H9 (cell line): ENCODE measurements around the gene HPCAL1. TPM values are rescaled to one million over a fixed set of nuclear protein-coding genes. Genes with fewer than 3 reads are reported as not detected.

Experiments
- DNase-seq: peaks from one replicate; pipeline ENCODE4 v3.0.0-alpha.2; 2017
- H2AFZ ChIP-seq: one replicate; pipeline ENCODE4 v1.6.1; 2013; ENCODE audit warnings: mild to moderate bottlenecking, low read length, control low read depth, moderate library complexity
- H2AK5ac ChIP-seq: 2 replicates; pipeline ENCODE4 v1.6.1; 2013; ENCODE audit warnings: low read length, control low read depth, mixed read lengths; ENCODE audit not compliant: insufficient read length
- H2BK120ac ChIP-seq: one replicate; pipeline ENCODE4 v1.6.1; 2013; ENCODE audit warnings: low read depth, mild to moderate bottlenecking, low read length, control low read depth, inconsistent platforms; ENCODE audit not compliant: poor library complexity, severe bottlenecking
- H2BK12ac ChIP-seq: 2 replicates; pipeline ENCODE4 v1.6.1; 2013; ENCODE audit warnings: low read length, control low read depth, mixed read lengths, low read depth; ENCODE audit not compliant: insufficient read length
- H2BK15ac ChIP-seq: 2 replicates; pipeline ENCODE4 v1.6.1; 2013; ENCODE audit warnings: low read depth, low read length, control low read depth
- H2BK20ac ChIP-seq: one replicate; pipeline ENCODE4 v1.6.1; 2013; ENCODE audit warnings: low read depth, mild to moderate bottlenecking, low read length, control low read depth, inconsistent platforms; ENCODE audit not compliant: poor library complexity, severe bottlenecking
- H2BK5ac ChIP-seq: 2 replicates; pipeline ENCODE4 v1.6.1; 2013; ENCODE audit warnings: low read length, control low read depth, mixed read lengths; ENCODE audit not compliant: insufficient read length
- H3K14ac ChIP-seq: 2 replicates; pipeline ENCODE4 v1.6.1; 2013; ENCODE audit warnings: low read length, control low read depth; ENCODE audit not compliant: insufficient read depth
- H3K18ac ChIP-seq: 2 replicates; pipeline ENCODE4 v1.6.1; 2013; ENCODE audit warnings: low read depth, mild to moderate bottlenecking, mixed read lengths, low read length, control low read depth; ENCODE audit not compliant: insufficient read length
- H3K23ac ChIP-seq: 2 replicates; pipeline ENCODE4 v1.6.1; 2013; ENCODE audit warnings: low read length, control low read depth, mixed read lengths, low read depth; ENCODE audit not compliant: insufficient read length
- H3K23me2 ChIP-seq: 2 replicates; pipeline ENCODE4 v1.6.1; 2013; ENCODE audit warnings: low read depth, mild to moderate bottlenecking, mixed read lengths, low read length, control low read depth; ENCODE audit not compliant: insufficient read length, poor library complexity, severe bottlenecking
- H3K27ac ChIP-seq: 2 replicates; pipeline ENCODE4 v1.5.1; 2013; ENCODE audit warnings: low read length, control low read depth, mixed read lengths, low read depth; ENCODE audit not compliant: insufficient read length
- H3K27me3 ChIP-seq: 2 replicates; pipeline ENCODE4 v1.6.1; 2013; ENCODE audit warnings: low read length, control low read depth, inconsistent platforms; ENCODE audit not compliant: insufficient read depth
- H3K4ac ChIP-seq: 2 replicates; pipeline ENCODE4 v1.6.1; 2013; ENCODE audit warnings: low read depth, mild to moderate bottlenecking, control low read depth, inconsistent platforms, low read length, moderate library complexity
- H3K4me1 ChIP-seq: 2 replicates; pipeline ENCODE4 v1.6.1; 2013; ENCODE audit warnings: low read length, control low read depth, inconsistent platforms; ENCODE audit not compliant: insufficient read depth
- H3K4me2 ChIP-seq: 2 replicates; pipeline ENCODE4 v1.6.1; 2013; ENCODE audit warnings: low read length, control low read depth, mixed read lengths; ENCODE audit not compliant: insufficient read length, insufficient read depth
- H3K56ac ChIP-seq: 2 replicates; pipeline ENCODE4 v1.6.1; 2013; ENCODE audit warnings: low read depth, mild to moderate bottlenecking, mixed read lengths, low read length, control low read depth; ENCODE audit not compliant: insufficient read length
- H3K79me1 ChIP-seq: 2 replicates; pipeline ENCODE4 v1.6.1; 2013; ENCODE audit warnings: low read depth, mild to moderate bottlenecking, moderate library complexity, low read length, control low read depth, inconsistent platforms; ENCODE audit not compliant: insufficient read depth, poor library complexity, severe bottlenecking
- H3K79me2 ChIP-seq: 2 replicates; pipeline ENCODE4 v1.6.1; 2013; ENCODE audit warnings: low read length, control low read depth, inconsistent platforms; ENCODE audit not compliant: insufficient read depth
- H3K9ac ChIP-seq: 2 replicates; pipeline ENCODE4 v1.6.1; 2013; ENCODE audit warnings: low read length, control low read depth, mixed read lengths; ENCODE audit not compliant: insufficient read length; ENCODE audit errors: extremely low read depth
- H3K9me3 ChIP-seq: one replicate; pipeline ENCODE4 v1.6.1; 2013; ENCODE audit warnings: low read depth, low read length, inconsistent platforms; ENCODE audit not compliant: control insufficient read depth
- H3T11ph ChIP-seq: one replicate; pipeline ENCODE4 v1.6.1; 2013; ENCODE audit warnings: mild to moderate bottlenecking, low read length, control low read depth, inconsistent platforms
- H4K20me1 ChIP-seq: one replicate; pipeline ENCODE4 v1.6.1; 2013; ENCODE audit not compliant: control insufficient read depth, insufficient read length, insufficient read depth
- H4K5ac ChIP-seq: 2 replicates; pipeline ENCODE4 v1.6.1; 2013; ENCODE audit warnings: low read depth, mild to moderate bottlenecking, mixed read lengths, low read length, control low read depth; ENCODE audit not compliant: insufficient read length
- H4K8ac ChIP-seq: replicated peaks from 2 replicates; pipeline ENCODE4 v1.6.1; 2013; ENCODE audit warnings: low read length, control low read depth, mixed read lengths, low read depth; ENCODE audit not compliant: insufficient read length
- H4K91ac ChIP-seq: 2 replicates; pipeline ENCODE4 v1.6.1; 2013; ENCODE audit warnings: low read depth, mild to moderate bottlenecking, moderate library complexity, mixed read lengths, low read length, control low read depth; ENCODE audit not compliant: insufficient read length
- H3K27ac Mint-ChIP-seq, 3 experiments: 2 replicates in 2 of 3; 3 replicates in 1 of 3; pipeline ENCODE4 v1.8.0; 2020 to 2021; ENCODE audit warnings: mixed read lengths in 3 of 3, mild to moderate bottlenecking in 1 of 3, moderate library complexity in 1 of 3
- H3K27me3 Mint-ChIP-seq: 2 replicates; pipeline ENCODE4 v1.8.0; 2021; ENCODE audit warnings: low read depth, mild to moderate bottlenecking, moderate library complexity, mixed read lengths
- H3K36me3 Mint-ChIP-seq, 3 experiments: 2 replicates in 2 of 3; 3 replicates in 1 of 3; pipeline ENCODE4 v1.8.0; 2020 to 2021; ENCODE audit warnings: low read depth in 3 of 3, mixed read lengths in 3 of 3; ENCODE audit not compliant: insufficient read depth in 1 of 3
- H3K4me1 Mint-ChIP-seq, 2 experiments: 2 replicates each; pipeline ENCODE4 v1.8.0; 2020; ENCODE audit warnings: mixed read lengths in 2 of 2
- H3K4me3 Mint-ChIP-seq, 2 experiments: 2 replicates in 1 of 2; 3 replicates in 1 of 2; pipeline ENCODE4 v1.8.0; 2020 to 2021; ENCODE audit warnings: mild to moderate bottlenecking in 2 of 2, mixed read lengths in 2 of 2, moderate library complexity in 1 of 2
- H3K9me3 Mint-ChIP-seq, 2 experiments: 2 replicates in 1 of 2; 3 replicates in 1 of 2; pipeline ENCODE4 v1.8.0; 2020; ENCODE audit warnings: mild to moderate bottlenecking in 2 of 2, mixed read lengths in 2 of 2, moderate library complexity in 1 of 2
- WGBS: extraction: QIAGEN DNeasy Blood & Tissue Kit; methylation state at CpG from one replicate; pipeline ENCODE4 v1.1.7; 2013; ENCODE audit warnings: missing lambda C conversion rate, low lambda C conversion rate, mixed read lengths; ENCODE audit not compliant: insufficient read length; ENCODE audit errors: extremely low coverage; 5-methylcytosine and 5-hydroxymethylcytosine counted together
- total RNA-seq: library from RNA; stranded (reverse); gene quantifications from 2 replicates; pipeline ENCODE4 v1.2.1, GENCODE V29; 2021
- TF ChIP-seq, protein P1 (sequence below): fragments of 200-600 bp; sonication (generic); conservative IDR thresholded peaks from 3 replicates; pipeline ENCODE4 v1.8.0; 2021; ENCODE audit warnings: antibody characterized with exemption, mild to moderate bottlenecking

HPCAL1 gene
- total RNA-seq, 1 experiment from 2014 or later = 4.7 TPM

DNA sequence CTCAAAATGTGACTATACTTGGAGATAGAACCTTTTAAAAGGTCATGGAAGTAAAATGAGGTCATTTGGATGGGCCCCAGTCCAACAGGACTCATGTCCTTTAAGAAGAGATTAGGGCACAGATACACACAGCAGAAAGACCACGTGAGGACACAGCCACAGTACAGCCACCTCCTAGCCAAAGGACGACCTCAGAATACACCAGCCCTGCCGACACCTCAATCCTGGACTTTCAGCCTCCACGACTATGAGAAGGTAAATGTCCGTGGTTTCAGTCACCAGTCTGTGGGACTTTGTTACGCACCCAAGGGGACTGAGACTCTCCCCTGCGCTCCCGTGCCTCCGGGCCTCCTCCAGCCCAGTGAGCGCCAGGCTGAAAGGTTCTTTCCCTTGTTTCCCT is 30.2 kb upstream of the HPCAL1 start:
- Histone ChIP-seq H3K18ac (no peak overlapping the region), H3K14ac (no peak overlapping the region; the same call in 1 of the 2 replicates), H2BK12ac (no peak overlapping the region), H3K79me2 (no peaks in the 10 kb centered on the region), H3K27ac (no peak overlapping the region), H2BK15ac (no peak overlapping the region), H3K27me3 (no peaks in the 10 kb centered on the region), H4K91ac (no peak overlapping the region), H4K8ac (no peak overlapping the region), H3K23ac (no peak overlapping the region), H3K79me1 (no peaks in the 10 kb centered on the region), H3K4me1 (no peaks in the 10 kb centered on the region), H3T11ph (no peak overlapping the region), H2AK5ac (no peak overlapping the region), H3K4me2 (no peak overlapping the region), H4K5ac (no peak overlapping the region), H3K4ac (no peak overlapping the region), H3K9ac (no peak overlapping the region), H2BK120ac (no peak overlapping the region), H2AFZ (no peak overlapping the region), H4K20me1 (no peaks in the 10 kb centered on the region), H3K56ac (no peak overlapping the region), H3K9me3 (no peaks in the 10 kb centered on the region), H2BK5ac (no peak overlapping the region), H3K23me2 (no peaks in the 10 kb centered on the region), H2BK20ac (no peak overlapping the region)
- WGBS = no CpG with 5 or more reads among the region's 10 CpGs
- DNase-seq = no peak
- no peak overlapping the region for H3K27ac Mint-ChIP-seq
- H3K4me1 Mint-ChIP-seq = peaks cover 3 to 5% of the 10 kb centered on the region in 2 experiments; a peak in 3 of 4 replicates
- H3K36me3 Mint-ChIP-seq = no peaks in the 10 kb centered on the region
- H3K4me3 Mint-ChIP-seq = no peak overlapping the region
- H3K27me3 Mint-ChIP-seq = peaks cover 7% of the 10 kb centered on the region
- H3K9me3 Mint-ChIP-seq = peaks cover 0 to 4% of the 10 kb centered on the region in 2 experiments; a peak in 2 of 5 replicates
- TF ChIP-seq, protein P1, sequence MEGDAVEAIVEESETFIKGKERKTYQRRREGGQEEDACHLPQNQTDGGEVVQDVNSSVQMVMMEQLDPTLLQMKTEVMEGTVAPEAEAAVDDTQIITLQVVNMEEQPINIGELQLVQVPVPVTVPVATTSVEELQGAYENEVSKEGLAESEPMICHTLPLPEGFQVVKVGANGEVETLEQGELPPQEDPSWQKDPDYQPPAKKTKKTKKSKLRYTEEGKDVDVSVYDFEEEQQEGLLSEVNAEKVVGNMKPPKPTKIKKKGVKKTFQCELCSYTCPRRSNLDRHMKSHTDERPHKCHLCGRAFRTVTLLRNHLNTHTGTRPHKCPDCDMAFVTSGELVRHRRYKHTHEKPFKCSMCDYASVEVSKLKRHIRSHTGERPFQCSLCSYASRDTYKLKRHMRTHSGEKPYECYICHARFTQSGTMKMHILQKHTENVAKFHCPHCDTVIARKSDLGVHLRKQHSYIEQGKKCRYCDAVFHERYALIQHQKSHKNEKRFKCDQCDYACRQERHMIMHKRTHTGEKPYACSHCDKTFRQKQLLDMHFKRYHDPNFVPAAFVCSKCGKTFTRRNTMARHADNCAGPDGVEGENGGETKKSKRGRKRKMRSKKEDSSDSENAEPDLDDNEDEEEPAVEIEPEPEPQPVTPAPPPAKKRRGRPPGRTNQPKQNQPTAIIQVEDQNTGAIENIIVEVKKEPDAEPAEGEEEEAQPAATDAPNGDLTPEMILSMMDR = no peak
